Ecto neural progenitor cell (in vitro differentiated cells): ENCODE measurements around the gene CCDC172.
"Not testable (repeated sequence)": the region's sequence is repeated elsewhere in the genome, so short reads cannot be mapped to it uniquely, and the experiment has no call there.

Experiments used
- DNase-seq: peaks from one replicate; pipeline ENCODE4 v3.0.0-alpha.2; 2018; ENCODE audit warnings: low spot score

Gene CCDC172

GRCh38 chr10:116336866-116337265 is 12.6 kb downstream of the CCDC172 start:
- DNase-seq = no peak

- no peak for DNase-seq
Observed at GRCh38 chr10:116352125-116352524, 27.9 kb downstream of the CCDC172 start.

GRCh38 chr10:116353817-116354216 is 29.6 kb downstream of the CCDC172 start:
- DNase-seq = no peak

GRCh38 chr10:116355341-116355740 is 31.1 kb downstream of the CCDC172 start:
- no peak for DNase-seq

- no peak for DNase-seq
Observed at GRCh38 chr10:116356833-116357232, 32.6 kb downstream of the CCDC172 start.

- DNase-seq = no peak
Observed at GRCh38 chr10:116364868-116365267, 40.6 kb downstream of the CCDC172 start.

GRCh38 chr10:116371737-116372136 is 47.5 kb downstream of the CCDC172 start:
- DNase-seq = no peak

- DNase-seq = no peak
Observed at GRCh38 chr10:116382290-116382689, 58.0 kb downstream of the CCDC172 start.

GRCh38 chr10:116385311-116385710 is 61.1 kb downstream of the CCDC172 start:
- DNase-seq = no peak

GRCh38 chr10:116385994-116386809 is 62.0 kb downstream of the CCDC172 start:
- DNase-seq = no peak

GRCh38 chr10:116393246-116393831 is 69.1 kb downstream of the CCDC172 start:
- DNase-seq = not testable (repeated sequence)

GRCh38 chr10:116395223-116395985 is 71.2 kb downstream of the CCDC172 start:
- no peak for DNase-seq

GRCh38 chr10:116398224-116398623 is 74.0 kb downstream of the CCDC172 start:
- DNase-seq = no peak

- DNase-seq = no peak
Observed at GRCh38 chr10:116402858-116403257, 78.6 kb downstream of the CCDC172 start.

- no peak for DNase-seq
Observed at GRCh38 chr10:116403740-116404250, 79.5 kb downstream of the CCDC172 start.

- DNase-seq = no peak
Observed at GRCh38 chr10:116408719-116409118, 84.5 kb downstream of the CCDC172 start.

- no peak for DNase-seq
Observed at GRCh38 chr10:116410351-116410750, 86.1 kb downstream of the CCDC172 start.

- no peak for DNase-seq
Observed at GRCh38 chr10:116417821-116418220, 93.6 kb downstream of the CCDC172 start.

GRCh38 chr10:116418389-116418788 is 94.1 kb downstream of the CCDC172 start:
- no peak for DNase-seq

GRCh38 chr10:116421815-116422214 is 97.6 kb downstream of the CCDC172 start:
- no peak for DNase-seq

GRCh38 chr10:116427671-116428070 is 103.4 kb downstream of the CCDC172 start, which contains the start of gene PNLIPRP3:
Gene PNLIPRP3, plus strand, starts transcription at chr10:116427847. Its CDS starts 166 bp downstream, at chr10:116428013.
- no peak for DNase-seq

GRCh38 chr10:116429288-116429977 is 105.2 kb downstream of the CCDC172 start:
- DNase-seq = no peak
